ENCODE results near the gene PPP1R9B.

Gene PPP1R9B

DNA sequence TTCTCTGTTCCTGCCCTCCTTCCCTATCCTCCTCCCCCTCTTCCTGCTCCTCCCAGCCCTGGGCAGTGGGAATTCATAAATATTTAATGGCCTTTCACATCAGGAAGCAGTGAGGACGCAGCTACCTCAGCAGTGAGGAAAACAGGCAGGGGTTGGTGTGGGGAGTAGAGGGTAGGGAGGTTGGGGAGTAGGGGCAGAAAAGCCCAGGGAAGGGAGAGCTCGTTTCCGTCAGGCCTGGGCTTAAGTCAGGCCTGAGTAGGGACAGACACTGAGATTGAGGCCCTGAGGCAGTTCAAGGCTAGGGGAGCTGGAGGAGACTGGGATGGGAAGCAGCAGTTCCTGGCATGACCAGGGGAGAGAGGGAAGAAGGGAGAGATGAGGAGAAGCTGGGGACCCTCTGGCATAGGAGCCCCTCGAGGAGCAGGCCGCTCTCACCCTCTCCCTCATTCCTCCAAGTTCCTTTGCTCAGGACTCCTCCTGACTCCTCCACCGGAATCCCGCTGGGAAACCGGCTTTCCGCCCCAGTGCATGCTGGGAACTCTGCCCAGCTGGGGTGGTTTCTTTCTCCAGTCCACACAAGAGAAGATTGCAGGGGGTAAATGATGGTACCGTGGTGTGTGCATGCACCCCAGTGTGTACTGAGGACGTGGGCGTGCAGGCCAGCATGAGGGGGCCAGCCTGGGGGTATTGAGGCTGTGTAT lies 26.7 kb downstream of the PPP1R9B start:
- TF ChIP-seq, protein P1, sequence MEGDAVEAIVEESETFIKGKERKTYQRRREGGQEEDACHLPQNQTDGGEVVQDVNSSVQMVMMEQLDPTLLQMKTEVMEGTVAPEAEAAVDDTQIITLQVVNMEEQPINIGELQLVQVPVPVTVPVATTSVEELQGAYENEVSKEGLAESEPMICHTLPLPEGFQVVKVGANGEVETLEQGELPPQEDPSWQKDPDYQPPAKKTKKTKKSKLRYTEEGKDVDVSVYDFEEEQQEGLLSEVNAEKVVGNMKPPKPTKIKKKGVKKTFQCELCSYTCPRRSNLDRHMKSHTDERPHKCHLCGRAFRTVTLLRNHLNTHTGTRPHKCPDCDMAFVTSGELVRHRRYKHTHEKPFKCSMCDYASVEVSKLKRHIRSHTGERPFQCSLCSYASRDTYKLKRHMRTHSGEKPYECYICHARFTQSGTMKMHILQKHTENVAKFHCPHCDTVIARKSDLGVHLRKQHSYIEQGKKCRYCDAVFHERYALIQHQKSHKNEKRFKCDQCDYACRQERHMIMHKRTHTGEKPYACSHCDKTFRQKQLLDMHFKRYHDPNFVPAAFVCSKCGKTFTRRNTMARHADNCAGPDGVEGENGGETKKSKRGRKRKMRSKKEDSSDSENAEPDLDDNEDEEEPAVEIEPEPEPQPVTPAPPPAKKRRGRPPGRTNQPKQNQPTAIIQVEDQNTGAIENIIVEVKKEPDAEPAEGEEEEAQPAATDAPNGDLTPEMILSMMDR (IDR thresholded peaks at IDR 0.05; ENCODE audit: unreplicated experiment in 3 of 3): no peak
- Mint-ChIP-seq H3K27ac (peak overlapping the region; percentile 83 to 96 (median 92)), H3K27me3 (ENCODE audit: low read depth) (peaks cover 7% of the 10 kb centered on the region), H3K36me3 (ENCODE audit: low read depth) (peaks cover 27% of the 10 kb centered on the region), H3K4me1 (peaks cover 20% of the 10 kb centered on the region), H3K9me3 (no peaks in the 10 kb centered on the region), H3K4me3 (peak overlapping the region in 1 of 3 experiments; percentile 33)

DNA sequence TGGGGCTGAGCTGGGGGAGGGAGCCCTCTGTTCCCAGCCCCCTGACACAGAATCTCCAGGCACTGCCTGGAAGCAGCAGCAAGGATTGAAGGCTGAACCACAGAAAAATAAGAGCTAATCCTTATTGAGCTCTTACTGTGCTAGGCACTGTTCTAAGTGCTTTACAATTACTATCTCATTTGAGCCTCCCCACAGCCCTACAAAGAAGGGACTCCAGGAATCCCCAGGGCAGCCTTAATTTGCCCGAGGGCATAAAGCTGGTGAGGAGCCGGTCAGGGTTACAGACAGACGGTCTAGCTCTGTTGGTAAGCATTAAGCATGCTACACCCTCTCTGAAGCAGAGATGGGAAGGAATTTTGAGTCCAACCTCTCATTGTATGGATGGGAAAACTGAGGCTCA lies 27.5 kb downstream of the PPP1R9B start:
- TF ChIP-seq, protein P1 (IDR thresholded peaks at IDR 0.05; ENCODE audit: unreplicated experiment in 3 of 3): no peak
- Mint-ChIP-seq H3K4me1 (peaks cover 14% of the 10 kb centered on the region), H3K36me3 (ENCODE audit: low read depth) (peaks cover 26% of the 10 kb centered on the region), H3K27me3 (ENCODE audit: low read depth) (peaks cover 9% of the 10 kb centered on the region), H3K27ac (peak overlapping the region in 1 of 3 experiments; percentile 96), H3K4me3 (no peak overlapping the region), H3K9me3 (no peaks in the 10 kb centered on the region)

DNA sequence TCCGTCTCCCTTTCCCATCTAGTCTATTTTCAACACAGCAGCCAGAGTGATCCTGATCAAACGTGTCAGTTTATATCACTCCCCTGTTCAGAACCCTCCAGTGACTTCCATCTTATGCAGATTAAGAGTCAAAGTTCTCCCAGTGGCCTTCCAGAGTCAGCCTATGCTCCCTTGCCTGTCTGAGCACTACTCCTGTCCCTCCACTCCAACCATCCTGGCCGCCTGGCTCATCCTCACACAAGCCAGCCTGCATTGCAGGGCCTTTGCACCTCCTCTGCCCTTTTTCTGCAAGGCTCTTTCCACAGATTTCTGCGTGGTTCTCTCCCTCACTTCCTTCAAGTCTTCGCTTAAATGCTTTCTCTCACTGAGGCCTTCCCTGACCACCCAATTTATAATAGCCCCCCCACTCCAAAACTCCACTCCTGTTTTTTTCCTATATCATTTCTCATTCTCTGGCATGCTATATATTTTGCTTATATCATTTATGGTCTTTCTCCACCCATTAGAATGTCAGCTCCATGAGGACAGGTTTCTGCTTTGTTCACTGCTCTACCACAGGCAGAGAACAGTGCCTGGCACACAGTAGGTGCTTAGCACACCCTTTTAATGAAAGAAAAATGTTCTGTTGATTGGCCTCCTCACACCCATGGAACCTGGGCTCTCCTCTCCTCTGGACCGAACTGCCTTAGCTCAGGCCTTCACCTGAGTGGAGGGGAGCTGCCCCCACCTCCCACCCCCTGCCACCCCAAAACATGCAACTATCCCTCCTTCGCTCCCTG lies 29.8 kb downstream of the PPP1R9B start:
- Mint-ChIP-seq H3K4me1 (peaks cover 15% of the 10 kb centered on the region), H3K27ac (no peak overlapping the region), H3K36me3 (ENCODE audit: low read depth) (peaks cover 25% of the 10 kb centered on the region), H3K9me3 (no peaks in the 10 kb centered on the region), H3K27me3 (ENCODE audit: low read depth) (peaks cover 16% of the 10 kb centered on the region), H3K4me3 (no peak overlapping the region)
- TF ChIP-seq, protein P1 (IDR thresholded peaks at IDR 0.05; ENCODE audit: unreplicated experiment in 3 of 3): no peak

DNA sequence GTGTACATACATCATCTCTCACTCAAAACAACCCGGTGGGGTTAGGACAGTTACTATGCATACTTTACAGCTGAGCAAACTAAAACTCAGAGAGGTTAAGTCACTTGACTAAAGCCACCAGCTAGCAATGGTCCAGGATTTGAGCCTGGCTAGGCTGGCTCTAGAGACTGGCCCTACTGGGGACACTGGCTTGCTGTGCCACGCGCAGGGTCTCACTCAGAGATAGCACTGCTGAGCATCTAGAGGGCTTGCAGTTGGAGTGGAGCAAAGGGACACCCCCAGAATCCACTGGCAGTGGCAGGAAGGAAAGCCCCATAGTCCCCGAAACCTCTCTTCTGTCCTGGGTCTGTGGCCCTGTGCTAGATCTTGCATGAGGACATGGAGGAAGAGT lies 31.7 kb downstream of the PPP1R9B start:
- no peak overlapping the region for H3K4me3 Mint-ChIP-seq
- peaks cover 17% of the 10 kb centered on the region for H3K4me1 Mint-ChIP-seq
- TF ChIP-seq, protein P1 (IDR thresholded peaks at IDR 0.05; ENCODE audit: unreplicated experiment in 3 of 3): no peak
- no peak overlapping the region for H3K27ac Mint-ChIP-seq
- H3K9me3 Mint-ChIP-seq: no peaks in the 10 kb centered on the region
- peaks cover 20% of the 10 kb centered on the region for H3K27me3 Mint-ChIP-seq (ENCODE audit: low read depth)
- H3K36me3 Mint-ChIP-seq (ENCODE audit: low read depth): peaks cover 32% of the 10 kb centered on the region

DNA sequence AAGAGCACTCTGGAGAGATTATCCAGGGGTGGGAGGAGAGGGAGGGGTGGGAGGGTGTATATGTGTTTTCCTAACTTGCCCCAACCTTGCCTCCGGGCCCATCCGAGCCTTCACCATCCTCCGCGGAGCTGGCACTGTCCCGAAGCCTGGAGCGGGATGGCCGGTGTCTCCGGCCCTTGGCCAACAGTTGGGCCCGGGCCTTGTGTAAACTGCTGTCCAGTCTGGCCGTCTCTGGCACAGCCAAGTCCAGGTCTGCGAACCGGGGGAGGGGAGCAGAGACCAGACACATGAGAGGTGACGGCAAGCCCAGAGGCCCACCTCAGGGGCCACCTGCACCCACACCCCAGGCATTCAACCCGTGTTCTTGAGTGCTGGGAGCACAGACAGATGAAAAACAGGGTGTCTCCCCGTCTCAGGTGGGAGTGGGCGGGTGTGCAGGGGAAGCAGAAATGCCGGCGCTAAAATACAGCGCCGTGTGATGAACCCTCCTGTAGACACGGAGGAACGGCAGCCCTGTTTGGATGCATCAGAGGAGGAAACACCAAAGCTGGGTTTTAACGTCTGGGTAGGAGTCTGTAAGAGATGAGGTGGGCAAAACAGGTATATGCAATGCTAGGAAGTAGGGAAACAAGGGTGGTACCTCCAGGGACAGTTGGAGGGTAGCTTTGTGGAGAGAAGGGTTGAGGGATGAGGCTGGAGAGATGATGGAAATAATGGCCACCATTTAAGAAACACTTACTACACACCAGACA lies 32.2 kb downstream of the PPP1R9B start:
- peaks cover 11% of the 10 kb centered on the region for H3K4me1 Mint-ChIP-seq
- H3K36me3 Mint-ChIP-seq (ENCODE audit: low read depth): peaks cover 37% of the 10 kb centered on the region
- peaks cover 20% of the 10 kb centered on the region for H3K27me3 Mint-ChIP-seq (ENCODE audit: low read depth)
- no peaks in the 10 kb centered on the region for H3K9me3 Mint-ChIP-seq
- no peak overlapping the region for H3K27ac Mint-ChIP-seq
- H3K4me3 Mint-ChIP-seq: no peak overlapping the region
- TF ChIP-seq, protein P1 (IDR thresholded peaks at IDR 0.05; ENCODE audit: unreplicated experiment in 3 of 3): no peak

Measured in nephron (organoid).